SK-N-SH treated with all-trans-retinoic acid at 6 μM for 48 hours (cell line): ENCODE data around the gene JPT2.

Experiments used
- ATAC-seq: fragments of 200-7000 bp; cut with Tn5 transposase; 3 replicates; pipeline ENCODE4 v1.9.1; 2020; ENCODE audit warnings: mild to moderate bottlenecking, moderate library complexity
- BACH2 ChIP-seq: fragments of 250-450 bp; sonication (Bioruptor Pico); IDR thresholded peaks from 2 replicates; pipeline ENCODE4 v1.9.0; 2021; ENCODE audit warnings: mild to moderate bottlenecking, borderline replicate concordance
- CREB5 ChIP-seq: fragments of 250-450 bp; sonication (Bioruptor Pico); IDR thresholded peaks from 2 replicates; pipeline ENCODE4 v1.5.1; 2020; ENCODE audit warnings: low read depth, mild to moderate bottlenecking, moderate library complexity
- CSDC2 ChIP-seq: fragments of 250-450 bp; sonication (Bioruptor Pico); IDR thresholded peaks from 2 replicates; pipeline ENCODE4 v1.5.0; 2020; ENCODE audit warnings: mild to moderate bottlenecking, moderate library complexity
- ESRRG ChIP-seq: fragments of 250-450 bp; sonication (Bioruptor Pico); IDR thresholded peaks from 2 replicates; pipeline ENCODE4 v1.6.1; 2021; ENCODE audit warnings: mild to moderate bottlenecking
- GLIS3 ChIP-seq: fragments of 250-450 bp; sonication (Bioruptor Pico); IDR thresholded peaks from 2 replicates; pipeline ENCODE4 v1.5.0; 2020; ENCODE audit warnings: mild to moderate bottlenecking, moderate library complexity
- ISL1 ChIP-seq: fragments of 250-450 bp; sonication (Bioruptor Pico); IDR thresholded peaks from 2 replicates; pipeline ENCODE4 v2.1.2; 2022; ENCODE audit warnings: mild to moderate bottlenecking, moderate library complexity
- OSR1 ChIP-seq: fragments of 250-450 bp; sonication (Bioruptor Pico); IDR thresholded peaks from 2 replicates; pipeline ENCODE4 v1.8.0; 2022; ENCODE audit warnings: moderate library complexity, mild to moderate bottlenecking, inconsistent platforms
- POU6F1 ChIP-seq: fragments of 250-450 bp; sonication (Bioruptor Pico); IDR thresholded peaks from 2 replicates; pipeline ENCODE4 v1.8.0; 2021; ENCODE audit warnings: low read depth, mild to moderate bottlenecking, moderate library complexity, borderline replicate concordance
- PPARA ChIP-seq: fragments of 250-450 bp; sonication (Bioruptor Pico); IDR thresholded peaks from 2 replicates; pipeline ENCODE4 v1.5.0; 2020; ENCODE audit warnings: mild to moderate bottlenecking, borderline replicate concordance
- RARB ChIP-seq: fragments of 250-450 bp; sonication (Bioruptor Pico); IDR thresholded peaks from 2 replicates; pipeline ENCODE4 v1.8.0; 2021; ENCODE audit warnings: mild to moderate bottlenecking, moderate library complexity
- SNAI2 ChIP-seq: fragments of 250-450 bp; sonication (Bioruptor Pico); IDR thresholded peaks from 2 replicates; pipeline ENCODE4 v1.5.0; 2020; ENCODE audit warnings: mild to moderate bottlenecking, moderate library complexity
- TCF4 ChIP-seq: fragments of 250-450 bp; sonication (Bioruptor Pico); IDR thresholded peaks from 2 replicates; pipeline ENCODE4 v1.8.0; 2021; ENCODE audit warnings: mild to moderate bottlenecking, moderate library complexity, borderline replicate concordance
- TOX ChIP-seq: fragments of 250-450 bp; sonication (Bioruptor Pico); IDR thresholded peaks from 2 replicates; pipeline ENCODE4 v1.8.0; 2021; ENCODE audit warnings: mild to moderate bottlenecking, moderate library complexity, borderline replicate concordance
- TSHZ2 ChIP-seq: fragments of 250-450 bp; sonication (Bioruptor Pico); IDR thresholded peaks from 2 replicates; pipeline ENCODE4 v1.5.0; 2020; ENCODE audit warnings: mild to moderate bottlenecking, moderate library complexity
- ZC3H10 ChIP-seq: fragments of 250-450 bp; sonication (Bioruptor Pico); IDR thresholded peaks from 2 replicates; pipeline ENCODE4 v1.5.1; 2021; ENCODE audit warnings: mild to moderate bottlenecking, moderate library complexity
- ZFP3 ChIP-seq: fragments of 250-450 bp; sonication (Bioruptor Pico); IDR thresholded peaks from 2 replicates; pipeline ENCODE4 v1.5.0; 2020; ENCODE audit warnings: mild to moderate bottlenecking, moderate library complexity
- ZNF565 ChIP-seq: fragments of 450-650 bp; formaldehyde crosslinking; conservative IDR thresholded peaks from 2 replicates; pipeline ENCODE4 v1.5.0; 2020; ENCODE audit warnings: low read depth, mild to moderate bottlenecking, moderate library complexity
- ZNF8 ChIP-seq: fragments of 450-650 bp; formaldehyde crosslinking; IDR thresholded peaks from 2 replicates; pipeline ENCODE4 v1.5.0; 2020; ENCODE audit warnings: mild to moderate bottlenecking, moderate library complexity
- TF ChIP-seq, protein P1 (sequence below): fragments of 250-450 bp; sonication (Bioruptor Pico); IDR thresholded peaks from 2 replicates; pipeline ENCODE4 v1.8.0; 2020; ENCODE audit warnings: mild to moderate bottlenecking, moderate library complexity, borderline replicate concordance
- TF ChIP-seq, protein P2 (sequence below): fragments of 250-450 bp; sonication (Bioruptor Pico); IDR thresholded peaks from 2 replicates; pipeline ENCODE4 v1.5.1; 2021; ENCODE audit warnings: mild to moderate bottlenecking, moderate library complexity

The JPT2 gene

GRCh38 chr16:1734123-1734522 lies 56.0 kb downstream of the JPT2 start:
- TF ChIP-seq BACH2 (CRISPR knock-in tag) (no peak), TSHZ2 (CRISPR knock-in tag) (no peak), TCF4 (no peak), PPARA (no peak), ZNF8 (CRISPR knock-in tag) (no peak), ISL1 (CRISPR knock-in tag) (no peak), CSDC2 (CRISPR knock-in tag) (no peak), ZFP3 (CRISPR knock-in tag) (no peak), ZC3H10 (CRISPR knock-in tag) (no peak), TOX (CRISPR knock-in tag) (no peak), SNAI2 (CRISPR knock-in tag) (no peak), POU6F1 (no peak), CREB5 (CRISPR knock-in tag) (no peak), ESRRG (CRISPR knock-in tag) (no peak), OSR1 (CRISPR knock-in tag) (no peak), ZNF565 (CRISPR knock-in tag) (no peak), GLIS3 (CRISPR knock-in tag) (no peak), RARB (CRISPR knock-in tag) (no peak)
- TF ChIP-seq, protein P1, sequence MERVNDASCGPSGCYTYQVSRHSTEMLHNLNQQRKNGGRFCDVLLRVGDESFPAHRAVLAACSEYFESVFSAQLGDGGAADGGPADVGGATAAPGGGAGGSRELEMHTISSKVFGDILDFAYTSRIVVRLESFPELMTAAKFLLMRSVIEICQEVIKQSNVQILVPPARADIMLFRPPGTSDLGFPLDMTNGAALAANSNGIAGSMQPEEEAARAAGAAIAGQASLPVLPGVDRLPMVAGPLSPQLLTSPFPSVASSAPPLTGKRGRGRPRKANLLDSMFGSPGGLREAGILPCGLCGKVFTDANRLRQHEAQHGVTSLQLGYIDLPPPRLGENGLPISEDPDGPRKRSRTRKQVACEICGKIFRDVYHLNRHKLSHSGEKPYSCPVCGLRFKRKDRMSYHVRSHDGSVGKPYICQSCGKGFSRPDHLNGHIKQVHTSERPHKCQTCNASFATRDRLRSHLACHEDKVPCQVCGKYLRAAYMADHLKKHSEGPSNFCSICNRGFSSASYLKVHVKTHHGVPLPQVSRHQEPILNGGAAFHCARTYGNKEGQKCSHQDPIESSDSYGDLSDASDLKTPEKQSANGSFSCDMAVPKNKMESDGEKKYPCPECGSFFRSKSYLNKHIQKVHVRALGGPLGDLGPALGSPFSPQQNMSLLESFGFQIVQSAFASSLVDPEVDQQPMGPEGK (CRISPR knock-in tag), result no peak
- TF ChIP-seq, protein P2, sequence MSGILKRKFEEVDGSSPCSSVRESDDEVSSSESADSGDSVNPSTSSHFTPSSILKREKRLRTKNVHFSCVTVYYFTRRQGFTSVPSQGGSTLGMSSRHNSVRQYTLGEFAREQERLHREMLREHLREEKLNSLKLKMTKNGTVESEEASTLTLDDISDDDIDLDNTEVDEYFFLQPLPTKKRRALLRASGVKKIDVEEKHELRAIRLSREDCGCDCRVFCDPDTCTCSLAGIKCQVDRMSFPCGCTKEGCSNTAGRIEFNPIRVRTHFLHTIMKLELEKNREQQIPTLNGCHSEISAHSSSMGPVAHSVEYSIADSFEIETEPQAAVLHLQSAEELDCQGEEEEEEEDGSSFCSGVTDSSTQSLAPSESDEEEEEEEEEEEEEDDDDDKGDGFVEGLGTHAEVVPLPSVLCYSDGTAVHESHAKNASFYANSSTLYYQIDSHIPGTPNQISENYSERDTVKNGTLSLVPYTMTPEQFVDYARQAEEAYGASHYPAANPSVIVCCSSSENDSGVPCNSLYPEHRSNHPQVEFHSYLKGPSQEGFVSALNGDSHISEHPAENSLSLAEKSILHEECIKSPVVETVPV (CRISPR knock-in tag), result no peak
- ATAC-seq, result no peak

- no peak for ATAC-seq
- TF ChIP-seq CREB5 (CRISPR knock-in tag) (no peak), ZFP3 (CRISPR knock-in tag) (no peak), BACH2 (CRISPR knock-in tag) (no peak), ESRRG (CRISPR knock-in tag) (no peak), OSR1 (CRISPR knock-in tag) (no peak), POU6F1 (no peak), GLIS3 (CRISPR knock-in tag) (no peak), TOX (CRISPR knock-in tag) (no peak), TCF4 (no peak), CSDC2 (CRISPR knock-in tag) (no peak), ZNF565 (CRISPR knock-in tag) (no peak)
- TF ChIP-seq, protein P1 (CRISPR knock-in tag), result no peak
Observed at GRCh38 chr16:1734816-1735215, 56.7 kb downstream of the JPT2 start.
